ENCODE data around the gene GNB1.
"Not testable (repeated sequence)": the region's sequence is repeated elsewhere in the genome, so short reads cannot be mapped to it uniquely, and the experiment has no call there.

The GNB1 gene

GRCh38 chr1:1892079-1892762 lies 1.3 kb upstream of the GNB1 start:
- H3K27ac ChIP-seq = peak overlapping the region; percentile 98
- H3K4me3 ChIP-seq (ENCODE audit: low read depth in 1 of 2, low read length in 1 of 2) = peak overlapping the region; percentile 54 to 79
- H3K36me3 ChIP-seq = no peaks in the 10 kb centered on the region
- H3K4me1 ChIP-seq (ENCODE audit: control insufficient read depth in 1 of 2, insufficient read depth in 1 of 2, low read depth in 1 of 2, low read length in 1 of 2) = peaks cover 28 to 37% of the 10 kb centered on the region in 2 experiments
- TF ChIP-seq CTCF (IDR thresholded peaks at IDR 0.05) = no peak
- no peaks in the 10 kb centered on the region for H3K9me3 ChIP-seq
- peaks cover 34% of the 10 kb centered on the region for H3K27me3 ChIP-seq

GRCh38 chr1:1891349-1892078 lies 627 bp upstream of the GNB1 start:
- TF ChIP-seq CTCF (IDR thresholded peaks at IDR 0.05) = no peak
- peak overlapping the region; percentile 98 for H3K27ac ChIP-seq
- no peaks in the 10 kb centered on the region for H3K36me3 ChIP-seq
- H3K9me3 ChIP-seq = no peaks in the 10 kb centered on the region
- H3K27me3 ChIP-seq = peaks cover 28% of the 10 kb centered on the region
- peak overlapping the region; percentile 74 to 79 for H3K4me3 ChIP-seq (ENCODE audit: low read depth in 1 of 2, low read length in 1 of 2)
- H3K4me1 ChIP-seq (ENCODE audit: control insufficient read depth in 1 of 2, insufficient read depth in 1 of 2, low read depth in 1 of 2, low read length in 1 of 2) = peaks cover 34 to 43% of the 10 kb centered on the region in 2 experiments

GRCh38 chr1:1889847-1890505 lies 911 bp downstream of the GNB1 start:
- Histone ChIP-seq H3K4me1 (ENCODE audit: control insufficient read depth in 1 of 2, insufficient read depth in 1 of 2, low read depth in 1 of 2, low read length in 1 of 2) (peaks cover 39 to 45% of the 10 kb centered on the region in 2 experiments), H3K4me3 (ENCODE audit: low read depth in 1 of 2, low read length in 1 of 2) (peak overlapping the region; percentile 74 to 86), H3K27ac (peak overlapping the region; percentile 98), H3K27me3 (peaks cover 13% of the 10 kb centered on the region), H3K9me3 (no peaks in the 10 kb centered on the region), H3K36me3 (no peaks in the 10 kb centered on the region)
- peak; percentile 9 for TF ChIP-seq CTCF (IDR thresholded peaks at IDR 0.05)

GRCh38 chr1:1889090-1889750 lies 1.7 kb downstream of the GNB1 start:
- H3K36me3 ChIP-seq = no peaks in the 10 kb centered on the region
- peak overlapping the region; percentile 74 to 86 for H3K4me3 ChIP-seq (ENCODE audit: low read depth in 1 of 2, low read length in 1 of 2)
- TF ChIP-seq CTCF (IDR thresholded peaks at IDR 0.05) = no peak
- peak overlapping the region; percentile 98 for H3K27ac ChIP-seq
- peaks cover 39 to 47% of the 10 kb centered on the region in 2 experiments for H3K4me1 ChIP-seq (ENCODE audit: control insufficient read depth in 1 of 2, insufficient read depth in 1 of 2, low read depth in 1 of 2, low read length in 1 of 2)
- peaks cover 5% of the 10 kb centered on the region for H3K27me3 ChIP-seq
- no peaks in the 10 kb centered on the region for H3K9me3 ChIP-seq

- H3K4me1 ChIP-seq (ENCODE audit: control insufficient read depth in 1 of 2, insufficient read depth in 1 of 2, low read depth in 1 of 2, low read length in 1 of 2) = peaks cover 29 to 45% of the 10 kb centered on the region in 2 experiments
These were observed 7.0 kb downstream of the GNB1 start for GRCh38 chr1:1883890-1884289.

More at GRCh38 chr1:1883890-1884289, 7.0 kb downstream of the GNB1 start:
- not testable (repeated sequence) for H3K4me3 ChIP-seq (ENCODE audit: low read depth in 1 of 2, low read length in 1 of 2); H3K27me3 ChIP-seq; H3K9me3 ChIP-seq; H3K36me3 ChIP-seq
- peak overlapping the region; percentile 53 for H3K27ac ChIP-seq
